Lower leg skin (tissue), 4 donors: ENCODE data around the gene FURIN. TPM values are rescaled to one million over a fixed set of nuclear protein-coding genes. Genes with fewer than 3 reads are reported as not detected.
"Not testable (repeated sequence)": the region's sequence is repeated elsewhere in the genome, so short reads cannot be mapped to it uniquely, and the experiment has no call there.

Experiments
- DNase-seq, 2 donors: peaks; one replicate each; pipeline ENCODE4 v3.0.0-alpha.2; 2019; ENCODE audit warnings: low spot score in 2 of 2
- H3K4me3 ChIP-seq: fragments of 200-600 bp; sonication (generic); 2 replicates; pipeline ENCODE4 v1.5.1; 2017; ENCODE audit warnings: mild to moderate bottlenecking, low read depth; ENCODE audit not compliant: poor library complexity, severe bottlenecking
- POLR2A ChIP-seq, 2 donors: fragments of 450-650 bp; IDR thresholded peaks; one replicate each; pipeline ENCODE4 v1.6.1; 2016 to 2017; ENCODE audit warnings: antibody characterized with exemption in 2 of 2, mild to moderate bottlenecking in 1 of 2, moderate library complexity in 1 of 2
- WGBS, 2 donors: methylation state at CpG; one replicate each; pipeline ENCODE4 v1.1.5; 2018; 5-methylcytosine and 5-hydroxymethylcytosine counted together
- intact Hi-C: fragments of 100-400 bp; cut with DNase I; formaldehyde crosslinking; loops from one replicate; pipeline ENCODE4 v1.15.0; 2023; ENCODE audit warnings: low total_unique reads
- total RNA-seq, 4 donors: library from RNA; depleted of rRNA; stranded (reverse); fragments of >200 nt; gene quantifications; one replicate each; pipeline ENCODE4 v1.1.0, GENCODE V29; 2016
- TF ChIP-seq, protein P1 (sequence below), 3 donors: fragments of 450-650 bp; IDR thresholded peaks; one replicate each; pipeline ENCODE4 v1.5.1; 2016; ENCODE audit warnings: antibody characterized with exemption in 3 of 3, mild to moderate bottlenecking in 3 of 3, moderate library complexity in 2 of 3

Gene FURIN
- total RNA-seq, 4 donors from 2014 or later: 114 to 163 (median 149) TPM

GRCh38 chr15:90892498-90893174 lies 24.2 kb downstream of the FURIN start:
- intact Hi-C loops: no loop called here
- WGBS, 2 donors: 95 to 96% methylated on average over 27 to 29 of the region's 29 CpGs
- H3K4me3 ChIP-seq: no peak overlapping the region
- no peak for TF ChIP-seq POLR2A (IDR thresholded peaks at IDR 0.05)
- TF ChIP-seq, protein P1, sequence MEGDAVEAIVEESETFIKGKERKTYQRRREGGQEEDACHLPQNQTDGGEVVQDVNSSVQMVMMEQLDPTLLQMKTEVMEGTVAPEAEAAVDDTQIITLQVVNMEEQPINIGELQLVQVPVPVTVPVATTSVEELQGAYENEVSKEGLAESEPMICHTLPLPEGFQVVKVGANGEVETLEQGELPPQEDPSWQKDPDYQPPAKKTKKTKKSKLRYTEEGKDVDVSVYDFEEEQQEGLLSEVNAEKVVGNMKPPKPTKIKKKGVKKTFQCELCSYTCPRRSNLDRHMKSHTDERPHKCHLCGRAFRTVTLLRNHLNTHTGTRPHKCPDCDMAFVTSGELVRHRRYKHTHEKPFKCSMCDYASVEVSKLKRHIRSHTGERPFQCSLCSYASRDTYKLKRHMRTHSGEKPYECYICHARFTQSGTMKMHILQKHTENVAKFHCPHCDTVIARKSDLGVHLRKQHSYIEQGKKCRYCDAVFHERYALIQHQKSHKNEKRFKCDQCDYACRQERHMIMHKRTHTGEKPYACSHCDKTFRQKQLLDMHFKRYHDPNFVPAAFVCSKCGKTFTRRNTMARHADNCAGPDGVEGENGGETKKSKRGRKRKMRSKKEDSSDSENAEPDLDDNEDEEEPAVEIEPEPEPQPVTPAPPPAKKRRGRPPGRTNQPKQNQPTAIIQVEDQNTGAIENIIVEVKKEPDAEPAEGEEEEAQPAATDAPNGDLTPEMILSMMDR (IDR thresholded peaks at IDR 0.05): no peak
- no peak for DNase-seq

DNA sequence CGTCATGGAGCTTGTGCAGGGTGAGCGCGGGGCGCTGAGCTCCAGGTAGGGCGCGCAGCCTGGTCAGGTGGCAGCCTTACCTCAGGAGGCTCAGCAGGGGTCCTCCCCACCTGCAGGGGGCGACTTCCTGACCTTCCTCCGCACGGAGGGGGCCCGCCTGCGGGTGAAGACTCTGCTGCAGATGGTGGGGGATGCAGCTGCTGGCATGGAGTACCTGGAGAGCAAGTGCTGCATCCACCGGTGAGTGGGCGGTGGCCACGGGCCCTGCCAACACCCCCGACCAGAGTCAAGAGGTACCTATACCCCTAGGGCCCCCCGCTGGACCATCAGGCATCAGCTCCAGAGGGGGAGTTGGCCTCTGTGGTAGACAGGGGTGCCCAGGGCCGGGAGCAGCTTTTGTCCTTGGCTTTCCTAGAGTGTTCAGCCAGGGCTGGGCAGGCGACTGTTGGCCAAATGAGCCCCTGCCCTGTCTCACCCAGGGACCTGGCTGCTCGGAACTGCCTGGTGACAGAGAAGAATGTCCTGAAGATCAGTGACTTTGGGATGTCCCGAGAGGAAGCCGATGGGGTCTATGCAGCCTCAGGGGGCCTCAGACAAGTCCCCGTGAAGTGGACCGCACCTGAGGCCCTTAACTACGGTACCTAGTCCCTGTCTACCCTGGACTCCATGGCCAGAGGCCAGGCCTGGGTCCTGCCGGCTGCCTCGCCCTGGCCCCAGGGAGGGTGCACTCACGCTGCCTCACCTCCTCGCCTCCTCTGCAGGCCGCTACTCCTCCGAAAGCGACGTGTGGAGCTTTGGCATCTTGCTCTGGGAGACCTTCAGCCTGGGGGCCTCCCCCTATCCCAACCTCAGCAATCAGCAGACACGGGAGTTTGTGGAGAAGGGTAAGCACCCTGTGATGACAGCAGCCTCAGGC lies 25.0 kb downstream of the FURIN start:
- H3K4me3 ChIP-seq: no peak overlapping the region

DNA sequence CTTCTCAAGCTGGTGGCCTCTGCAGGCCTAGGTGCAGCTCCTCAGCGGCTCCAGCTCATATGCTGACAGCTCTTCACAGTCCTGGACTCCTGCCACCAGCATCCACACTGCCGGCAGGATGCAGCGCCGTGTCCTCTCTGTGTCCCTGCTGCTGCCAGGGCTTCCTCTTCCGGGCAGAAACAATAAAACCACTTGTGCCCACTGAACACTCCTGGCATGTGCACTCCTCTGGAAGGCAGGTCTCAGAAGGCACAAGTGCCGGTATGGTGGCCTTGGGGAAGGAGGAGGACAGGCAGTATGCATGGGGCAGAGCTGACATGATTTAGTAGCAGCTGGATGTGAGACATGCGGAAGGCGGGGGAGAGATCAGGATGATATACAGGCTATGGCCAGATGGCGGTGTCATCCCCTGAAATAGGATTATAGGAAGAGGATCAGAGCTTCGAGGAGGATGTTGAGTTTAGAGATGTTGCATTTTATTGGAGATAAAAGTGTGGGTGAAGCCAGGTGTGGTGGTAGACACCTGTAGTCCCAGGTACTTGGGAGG lies 27.3 kb downstream of the FURIN start:
- no peak overlapping the region for H3K4me3 ChIP-seq
- TF ChIP-seq, protein P1 (IDR thresholded peaks at IDR 0.05): no peak
- no peak for TF ChIP-seq POLR2A (IDR thresholded peaks at IDR 0.05)
- DNase-seq: no peak
- 60 to 75% methylated on average over 9 to 10 of the region's 10 CpGs for WGBS, 2 donors
- intact Hi-C loops: no loop called here

More for the DNA sequence above, 25.0 kb downstream of the FURIN start:
- TF ChIP-seq, protein P1 (IDR thresholded peaks at IDR 0.05): no peak
- no peak for TF ChIP-seq POLR2A (IDR thresholded peaks at IDR 0.05)
- intact Hi-C loops: no loop called here
- DNase-seq: no peak
- 95 to 96% methylated on average over 23 to 25 of the region's 33 CpGs for WGBS, 2 donors

- DNase-seq, intact Hi-C loops: not testable (repeated sequence)
- 85 to 90% methylated on average over 14 of the region's 14 CpGs for WGBS, 2 donors
Measured at GRCh38 chr15:90897131-90897655, 28.8 kb downstream of the FURIN start.

DNA sequence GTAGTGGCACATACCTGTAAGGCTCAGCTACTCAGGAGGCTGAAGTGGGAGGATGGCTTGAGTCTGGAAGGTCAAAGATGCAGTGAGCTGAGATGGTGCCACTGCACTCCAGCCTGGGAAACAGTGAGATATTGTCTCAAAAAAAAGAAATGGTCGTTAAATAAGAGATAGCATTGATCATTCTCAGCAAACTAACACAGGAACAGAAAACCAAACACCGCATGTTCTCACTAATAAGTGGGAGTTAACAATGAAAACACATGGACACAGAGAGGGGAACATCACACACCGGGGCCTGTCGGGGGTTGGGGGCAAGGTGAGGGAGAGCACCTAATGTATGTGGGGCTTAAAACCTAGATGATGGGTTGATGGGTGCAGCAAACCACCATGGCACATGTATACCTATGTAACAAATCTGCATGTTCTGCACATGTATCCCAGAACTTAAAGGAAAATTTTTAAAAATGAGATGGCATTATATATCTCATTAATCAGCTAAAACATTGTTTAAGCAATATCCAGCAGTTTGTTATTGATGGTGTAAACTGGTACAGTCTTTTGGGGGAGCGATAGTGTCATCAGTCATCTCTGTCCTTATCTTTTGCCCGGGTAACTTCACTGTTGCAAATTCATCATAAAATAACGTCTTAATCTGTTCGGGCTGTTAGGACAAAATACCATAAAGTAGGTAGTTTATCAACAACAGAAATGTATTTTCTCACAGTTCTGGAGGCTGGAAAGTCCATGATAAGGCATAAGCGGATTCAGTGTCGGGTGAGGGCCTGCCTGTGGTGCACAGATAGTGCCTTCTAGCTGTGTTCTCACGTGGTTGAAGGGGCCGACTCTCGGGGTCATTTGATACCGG lies 33.0 kb downstream of the FURIN start:
- no peak for DNase-seq
- TF ChIP-seq, protein P1 (IDR thresholded peaks at IDR 0.05): no peak
- no peak for TF ChIP-seq POLR2A (IDR thresholded peaks at IDR 0.05)
- WGBS, 2 donors: 60% methylated on average over 14 of the region's 14 CpGs
- H3K4me3 ChIP-seq: no peak overlapping the region
- intact Hi-C loops: no loop called here

More at GRCh38 chr15:90897131-90897655, 28.8 kb downstream of the FURIN start:
- not testable (repeated sequence) for H3K4me3 ChIP-seq
